GM23248 (cell line): ENCODE results near the gene SLC6A2.

Experiments
- EZH2 ChIP-seq: fragments of 200-600 bp; sonication (generic); IDR thresholded peaks from 2 replicates; pipeline ENCODE4 v1.6.1; 2018; ENCODE audit warnings: antibody characterized with exemption, mild to moderate bottlenecking; ENCODE audit not compliant: insufficient read depth, poor library complexity, severe bottlenecking
- EZH2phosphoT487 ChIP-seq: fragments of 200-600 bp; sonication (generic); IDR thresholded peaks from 2 replicates; pipeline ENCODE4 v1.6.1; 2018; ENCODE audit warnings: antibody characterized with exemption, moderate library complexity, mild to moderate bottlenecking, low read depth; ENCODE audit not compliant: insufficient read depth

DNA sequence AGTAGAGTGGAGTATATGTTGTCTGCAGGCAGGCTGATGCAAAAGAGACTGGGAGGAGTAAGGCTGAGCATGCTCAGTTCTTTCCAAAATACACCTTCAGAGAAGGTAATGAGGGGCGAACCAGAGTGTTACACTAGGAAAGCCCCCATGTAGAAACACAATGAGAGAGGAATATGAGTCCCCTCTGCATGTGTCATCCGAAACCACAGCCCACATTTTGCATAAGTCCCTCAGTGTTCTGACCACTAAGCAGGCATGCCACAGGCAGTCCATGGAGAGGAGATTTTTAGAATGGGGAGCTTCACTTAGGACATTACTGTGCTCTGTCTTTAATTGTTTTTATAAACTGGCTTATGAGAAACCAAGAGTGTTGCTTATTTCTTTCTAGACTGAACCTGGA is 32.0 kb downstream of the SLC6A2 start:
- no peak for TF ChIP-seq EZH2
- no peak for TF ChIP-seq EZH2phosphoT487
